Stimulated activated CD4-positive, alpha-beta T cell treated with anti-CD3 and anti-CD28 coated beads, Interleukin-4, amount 100 ng/mL, for 24 hours (primary cell): Measurements from ENCODE around the gene ZNF768.
"Not testable (repeated sequence)": the region's sequence is repeated elsewhere in the genome, so short reads cannot be mapped to it uniquely, and the experiment has no call there.

Experiments used
- DNase-seq: peaks from one replicate; pipeline ENCODE4 v3.0.0-alpha.2; 2020

ZNF768 gene

GRCh38 chr16:30503403-30504296, 22.7 kb downstream of the ZNF768 start:
- DNase-seq, result no peak

GRCh38 chr16:30499284-30499683, 27.1 kb downstream of the ZNF768 start:
- no peak for DNase-seq

- no peak for DNase-seq
These were observed 31.7 kb downstream of the ZNF768 start for GRCh38 chr16:30494709-30495108.

GRCh38 chr16:30493941-30494488, 32.4 kb downstream of the ZNF768 start:
- no peak for DNase-seq

- no peak for DNase-seq
These were observed 34.5 kb downstream of the ZNF768 start for GRCh38 chr16:30491744-30492308.

GRCh38 chr16:30491229-30491628, 35.1 kb downstream of the ZNF768 start:
- DNase-seq, result no peak

- no peak for DNase-seq
These were observed 36.2 kb downstream of the ZNF768 start for GRCh38 chr16:30490210-30490609.

- DNase-seq, result no peak
These were observed 37.4 kb downstream of the ZNF768 start for GRCh38 chr16:30488764-30489605.

- DNase-seq, result no peak
These were observed 40.4 kb downstream of the ZNF768 start for GRCh38 chr16:30485818-30486436.

GRCh38 chr16:30484887-30485286, 41.5 kb downstream of the ZNF768 start:
- DNase-seq, result no peak

GRCh38 chr16:30482366-30482765, 44.0 kb downstream of the ZNF768 start:
- no peak for DNase-seq

- no peak for DNase-seq
These were observed 45.0 kb downstream of the ZNF768 start for GRCh38 chr16:30481381-30481780.

- DNase-seq, result no peak
These were observed 47.4 kb downstream of the ZNF768 start for GRCh38 chr16:30478766-30479478.

- DNase-seq, result not testable (repeated sequence)
These were observed 48.6 kb downstream of the ZNF768 start for GRCh38 chr16:30477773-30478172.

GRCh38 chr16:30476991-30477390, 49.4 kb downstream of the ZNF768 start:
- no peak for DNase-seq

- no peak for DNase-seq
These were observed 51.7 kb downstream of the ZNF768 start for GRCh38 chr16:30474684-30475083.

GRCh38 chr16:30474074-30474452, 52.3 kb downstream of the ZNF768 start:
- DNase-seq, result no peak
